OCI-LY1 (cell line): ENCODE data around the gene CAMTA1.

ENCODE experiments used
- EZH2 ChIP-seq: fragments of 200-600 bp; sonication (generic), shearing (Covaris generic); IDR thresholded peaks from 2 replicates; pipeline ENCODE4 v1.8.0; 2017; ENCODE audit warnings: borderline replicate concordance, mixed run types, mild to moderate bottlenecking, antibody characterized with exemption, low read length, moderate library complexity, mixed read lengths
- TF ChIP-seq, protein P1 (sequence below): fragments of 200-600 bp; sonication (generic), shearing (Covaris generic); IDR thresholded peaks from 2 replicates; pipeline ENCODE4 v1.5.1; 2017; ENCODE audit warnings: mild to moderate bottlenecking, antibody characterized with exemption, low read length, moderate library complexity, mixed read lengths

DNA sequence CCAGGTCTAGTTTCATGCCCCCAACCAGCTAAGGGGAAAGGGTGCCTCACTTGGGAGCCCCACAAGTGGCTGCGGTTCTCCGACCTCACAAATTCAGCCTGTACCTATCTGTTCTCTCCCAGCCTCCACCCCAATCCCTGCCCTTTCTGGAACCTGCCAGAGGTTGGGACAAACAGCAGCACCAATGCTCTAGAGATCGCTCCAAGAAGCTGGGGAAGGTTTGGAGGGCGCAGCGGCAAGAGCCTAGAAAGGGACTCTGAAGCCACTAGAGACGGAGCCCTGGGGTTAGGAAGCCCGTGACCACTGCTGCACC, 742.4 kb downstream of the CAMTA1 start:
- TF ChIP-seq, protein P1, sequence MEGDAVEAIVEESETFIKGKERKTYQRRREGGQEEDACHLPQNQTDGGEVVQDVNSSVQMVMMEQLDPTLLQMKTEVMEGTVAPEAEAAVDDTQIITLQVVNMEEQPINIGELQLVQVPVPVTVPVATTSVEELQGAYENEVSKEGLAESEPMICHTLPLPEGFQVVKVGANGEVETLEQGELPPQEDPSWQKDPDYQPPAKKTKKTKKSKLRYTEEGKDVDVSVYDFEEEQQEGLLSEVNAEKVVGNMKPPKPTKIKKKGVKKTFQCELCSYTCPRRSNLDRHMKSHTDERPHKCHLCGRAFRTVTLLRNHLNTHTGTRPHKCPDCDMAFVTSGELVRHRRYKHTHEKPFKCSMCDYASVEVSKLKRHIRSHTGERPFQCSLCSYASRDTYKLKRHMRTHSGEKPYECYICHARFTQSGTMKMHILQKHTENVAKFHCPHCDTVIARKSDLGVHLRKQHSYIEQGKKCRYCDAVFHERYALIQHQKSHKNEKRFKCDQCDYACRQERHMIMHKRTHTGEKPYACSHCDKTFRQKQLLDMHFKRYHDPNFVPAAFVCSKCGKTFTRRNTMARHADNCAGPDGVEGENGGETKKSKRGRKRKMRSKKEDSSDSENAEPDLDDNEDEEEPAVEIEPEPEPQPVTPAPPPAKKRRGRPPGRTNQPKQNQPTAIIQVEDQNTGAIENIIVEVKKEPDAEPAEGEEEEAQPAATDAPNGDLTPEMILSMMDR, result no peak
- no peak for TF ChIP-seq EZH2
